NCI-H524 treated with DMSO at 0.1 percent for 48 hours (cell line): Measurements from ENCODE around the gene SPDYC.
"Not testable (repeated sequence)": the region's sequence is repeated elsewhere in the genome, so short reads cannot be mapped to it uniquely, and the experiment has no call there.

Source experiments
- DNase-seq: peaks from one replicate; lab custom pipeline; 2025; lab: John Stamatoyannopoulos, UW

The SPDYC gene

DNA sequence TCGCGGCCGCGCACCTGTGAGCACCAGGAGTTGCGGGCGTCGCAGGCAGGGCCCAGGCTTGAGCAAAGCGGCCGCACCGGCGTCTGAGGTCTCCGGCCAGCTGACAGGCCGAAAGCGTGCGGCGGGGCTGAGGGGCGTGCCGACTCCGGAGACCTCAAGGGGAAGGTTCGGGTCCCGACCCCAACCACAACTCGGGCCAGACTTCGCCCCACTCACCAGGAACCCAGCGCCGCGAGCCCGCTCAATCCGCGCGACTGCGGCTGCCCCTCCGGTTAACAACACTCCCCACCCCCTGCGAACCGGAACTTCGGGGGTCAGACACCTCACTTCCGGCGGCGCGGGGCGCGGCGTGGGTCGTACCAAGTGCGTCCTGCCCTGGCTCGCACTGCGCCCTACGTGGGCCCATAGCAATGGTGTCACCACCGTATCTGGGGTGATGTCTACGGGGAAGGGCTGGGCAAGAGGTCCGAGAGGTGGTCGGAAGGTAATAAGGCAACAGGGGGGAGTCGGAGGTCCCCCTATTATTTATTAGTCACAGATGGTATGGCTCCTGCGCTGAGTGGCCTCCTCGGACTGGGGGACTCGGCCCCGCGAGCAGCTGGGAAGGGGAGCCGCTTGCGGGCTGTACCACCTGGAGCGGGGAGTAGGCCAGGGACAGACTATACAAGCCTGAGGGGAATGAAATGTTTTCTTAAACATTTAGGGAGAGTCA, 35.6 kb upstream of the SPDYC start, which contains the start of gene SYVN1:
Gene SYVN1 (minus strand): TSS at position 280 of the 712 bp plus-strand sequence. CDS start 918 bp downstream, outside the sequence.
- DNase-seq = no peak

DNA sequence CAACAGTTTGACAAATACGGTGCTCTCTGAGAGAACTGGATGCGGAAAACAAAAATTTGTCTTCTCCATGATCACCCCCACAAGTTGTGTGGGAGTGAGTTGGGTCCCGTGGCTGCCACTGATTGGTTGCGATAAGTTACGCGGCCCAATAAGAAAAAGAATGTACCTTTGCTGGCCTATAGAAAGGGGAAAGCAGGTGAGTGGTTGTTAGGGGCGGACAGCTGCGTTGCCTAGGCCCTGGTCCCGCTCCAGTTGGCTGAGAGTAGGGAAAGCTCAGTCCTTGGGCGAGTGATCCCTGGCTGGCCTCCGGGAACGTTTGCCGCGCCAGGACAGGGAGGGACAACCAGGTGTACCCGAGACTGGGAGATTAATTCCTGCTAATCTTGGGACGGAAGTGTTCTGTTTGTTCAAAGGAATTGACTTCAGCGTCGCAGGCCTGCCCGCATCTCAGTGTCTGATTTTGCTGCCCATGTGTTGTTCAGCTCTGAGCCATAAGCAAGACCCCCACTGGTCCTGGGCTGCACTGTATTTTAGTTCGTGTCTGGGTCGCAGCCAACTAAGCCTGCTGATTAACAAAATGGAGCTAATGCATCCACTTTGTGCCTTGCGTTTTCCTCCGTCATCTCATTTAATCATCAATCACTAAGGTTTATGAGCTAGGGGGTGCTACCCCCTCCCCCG, 34.9 kb upstream of the SPDYC start:
- DNase-seq = peak; percentile 89

DNA sequence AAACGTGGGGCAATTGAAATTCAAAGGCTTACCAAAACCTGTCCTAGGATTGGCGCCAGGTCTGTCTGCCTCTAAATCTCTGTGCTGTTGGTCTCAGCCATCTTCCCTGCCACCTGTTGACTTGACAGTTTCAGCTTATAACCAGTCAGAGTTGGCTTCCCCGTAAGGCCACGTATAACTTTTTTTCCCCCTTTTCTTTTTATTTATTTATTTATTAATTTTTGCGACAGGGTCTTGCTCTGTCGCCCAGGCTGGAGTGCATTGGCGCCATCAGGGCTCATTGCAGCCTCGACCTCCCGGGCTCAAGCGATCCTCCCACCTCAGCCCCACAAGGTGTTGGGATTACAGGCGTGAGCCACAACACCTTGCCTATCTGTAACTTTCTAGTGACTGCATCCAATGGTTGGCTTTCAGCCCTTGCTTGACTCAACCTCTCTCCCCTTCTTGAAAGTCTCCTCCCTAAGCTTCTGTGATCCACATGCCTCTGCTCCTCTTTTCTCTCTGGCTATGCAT, 34.3 kb upstream of the SPDYC start:
- no peak for DNase-seq

DNA sequence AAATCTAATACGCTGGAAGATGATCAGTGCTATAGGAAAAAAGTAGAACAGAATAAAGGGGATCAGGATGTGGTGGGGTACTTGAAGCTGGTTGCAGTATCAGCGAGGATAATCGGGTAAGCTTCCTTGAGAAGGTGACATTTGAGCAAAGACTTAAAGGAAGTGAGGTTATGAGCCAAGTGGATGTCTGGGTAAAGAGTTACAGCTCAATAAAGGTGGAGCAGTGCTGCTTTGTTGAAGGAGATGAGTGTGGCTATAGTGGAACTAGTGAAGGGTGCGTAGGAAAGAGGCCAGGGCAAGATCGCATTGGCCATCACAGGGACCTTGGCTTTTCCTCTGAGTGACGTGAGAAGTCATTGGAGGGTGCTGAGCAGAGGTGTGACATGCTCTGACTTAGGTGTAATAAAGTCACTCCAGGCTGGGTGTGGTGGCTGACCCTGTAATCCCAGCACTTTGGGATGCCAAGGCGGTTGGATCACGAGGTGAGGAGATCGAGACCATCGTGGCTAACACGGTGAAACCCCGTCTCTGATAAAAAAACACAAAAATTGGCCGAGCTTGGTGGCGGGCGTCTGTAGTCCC, 33.4 kb upstream of the SPDYC start:
- DNase-seq = no peak

DNA sequence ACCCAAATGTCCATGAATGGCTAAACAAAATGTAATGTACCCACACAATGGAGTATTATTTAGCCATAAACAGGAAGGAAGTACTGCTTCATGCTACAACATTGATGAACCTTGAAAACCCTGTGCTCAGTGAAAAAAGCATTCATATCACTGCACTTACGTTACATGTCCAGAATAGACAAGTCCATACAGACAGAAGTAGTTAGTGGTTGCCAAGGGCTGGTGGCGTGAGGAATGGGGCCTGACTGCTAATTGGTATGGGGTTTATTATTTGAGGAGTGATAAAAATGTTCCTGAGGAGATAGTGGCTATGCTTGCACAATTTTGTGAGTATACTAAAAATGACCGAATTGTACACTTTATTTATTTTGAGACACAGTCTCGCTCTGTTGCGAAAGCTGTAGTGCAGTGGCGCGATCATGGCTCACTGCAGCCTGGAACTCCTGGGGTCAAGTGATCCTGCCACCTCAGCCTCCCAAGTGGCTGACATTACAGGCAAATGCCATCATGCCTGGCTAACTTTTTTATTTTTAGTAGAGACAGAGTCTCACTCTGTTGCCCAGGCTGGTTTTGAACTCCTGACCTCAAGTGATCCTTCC, 28.0 kb upstream of the SPDYC start:
- no peak for DNase-seq

DNA sequence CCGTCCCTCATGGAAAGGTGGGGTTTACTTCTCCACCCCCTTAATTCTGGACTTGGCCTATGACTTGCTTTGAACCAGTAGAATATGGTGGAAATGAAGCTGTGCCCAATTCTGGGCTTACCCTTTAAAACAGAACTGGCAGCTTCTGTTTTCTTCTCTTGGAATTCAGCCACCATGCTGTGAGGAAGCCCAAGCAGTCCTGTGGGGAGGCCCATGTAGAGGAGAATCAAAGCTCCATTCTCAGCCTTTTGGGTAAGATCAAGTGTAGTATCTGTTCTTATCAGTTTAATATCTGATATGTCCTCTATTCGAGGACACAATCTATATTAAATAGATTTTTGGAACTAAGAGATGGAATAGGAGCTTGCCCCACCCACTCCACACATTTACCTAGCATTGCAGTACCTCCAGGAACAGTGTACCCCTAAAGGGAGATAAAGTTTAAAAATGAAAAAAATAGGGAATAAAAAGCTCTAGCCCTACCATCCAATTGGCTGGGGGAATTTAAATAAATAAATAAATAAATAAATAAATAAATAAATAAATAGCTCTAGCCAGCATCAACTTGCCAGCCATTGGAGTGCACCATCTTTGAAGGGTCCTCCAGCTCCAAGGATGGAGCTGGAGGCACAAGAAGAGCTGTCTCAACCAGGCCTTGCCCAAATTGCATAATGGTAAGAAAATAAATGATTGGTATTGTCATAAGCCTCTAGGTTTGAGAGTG, 22.5 kb upstream of the SPDYC start:
- no peak for DNase-seq

DNA sequence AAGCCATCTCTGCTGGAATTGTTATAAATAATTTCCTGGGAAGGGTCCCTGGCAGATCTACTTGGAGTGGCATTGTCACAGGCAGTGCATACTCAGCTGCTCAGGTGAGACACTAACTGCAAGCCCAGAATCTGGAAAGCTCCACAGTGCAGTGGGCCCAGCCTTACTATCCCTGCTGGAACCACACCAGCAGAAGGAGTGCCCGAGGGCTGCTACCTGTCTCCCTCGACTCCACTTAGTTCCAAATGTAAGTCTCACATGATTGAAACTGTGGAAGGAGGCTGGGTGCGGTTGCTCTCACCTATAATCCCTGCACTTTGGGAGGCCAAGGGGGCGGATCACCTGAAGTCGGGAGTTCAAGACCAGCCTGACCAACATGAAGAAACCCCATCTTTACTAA, 21.4 kb upstream of the SPDYC start:
- no peak for DNase-seq

DNA sequence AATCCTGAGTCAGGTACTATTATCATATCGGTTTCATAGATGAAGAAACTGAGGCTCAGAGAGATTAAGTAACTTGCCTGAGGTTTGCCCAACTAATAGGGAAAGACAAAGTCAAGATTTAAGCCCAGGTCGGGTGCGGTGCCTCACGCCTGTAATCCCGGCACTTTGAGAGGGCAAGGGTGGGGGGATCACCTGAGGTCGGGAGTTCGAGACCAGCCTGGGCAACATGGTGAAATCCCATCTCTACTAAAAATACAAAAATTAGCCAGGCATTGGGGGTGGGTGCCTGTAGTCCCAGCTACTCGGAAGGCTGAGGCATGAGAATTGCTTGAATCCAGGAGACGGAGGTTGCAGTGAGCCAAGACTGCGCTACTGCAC, 19.9 kb upstream of the SPDYC start:
- not testable (repeated sequence) for DNase-seq

DNA sequence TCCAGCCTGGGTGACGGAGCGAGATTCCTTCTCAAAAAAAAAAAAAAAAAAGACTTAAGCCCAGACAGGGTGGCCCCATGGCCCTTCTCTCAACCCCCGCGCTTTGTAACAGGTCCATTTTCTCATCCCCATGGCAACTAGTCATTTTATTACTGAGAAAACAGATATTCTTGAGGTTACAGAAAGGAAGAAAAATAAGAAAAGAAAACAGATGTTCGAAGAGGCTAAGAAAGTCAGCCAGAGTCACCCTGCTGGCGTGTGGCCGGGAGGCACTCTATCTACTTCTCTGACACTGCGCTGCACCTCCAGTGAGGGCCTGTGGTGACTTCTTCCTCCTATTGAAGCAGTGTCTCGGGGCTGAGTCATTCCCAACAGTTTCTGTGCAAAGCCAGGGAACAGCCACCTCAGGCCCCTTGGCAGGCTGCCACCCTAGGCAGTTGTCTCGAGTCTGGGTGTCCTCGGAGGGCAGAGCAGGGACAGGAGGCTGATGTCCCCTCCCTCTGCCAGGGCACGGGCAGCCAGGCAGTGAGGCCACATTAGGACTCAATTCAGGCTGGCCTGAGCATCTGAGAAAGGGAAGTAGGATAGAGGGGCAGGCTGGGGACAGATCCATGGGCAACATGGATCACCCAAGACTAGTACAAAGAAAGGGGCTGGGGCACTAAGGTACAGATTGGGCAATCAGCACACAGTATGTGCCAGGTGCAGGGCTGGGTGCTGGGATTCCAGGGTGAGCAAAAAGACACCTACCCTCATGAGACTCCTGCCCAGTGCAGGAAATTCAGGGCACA, 19.3 kb upstream of the SPDYC start:
- DNase-seq = no peak

DNA sequence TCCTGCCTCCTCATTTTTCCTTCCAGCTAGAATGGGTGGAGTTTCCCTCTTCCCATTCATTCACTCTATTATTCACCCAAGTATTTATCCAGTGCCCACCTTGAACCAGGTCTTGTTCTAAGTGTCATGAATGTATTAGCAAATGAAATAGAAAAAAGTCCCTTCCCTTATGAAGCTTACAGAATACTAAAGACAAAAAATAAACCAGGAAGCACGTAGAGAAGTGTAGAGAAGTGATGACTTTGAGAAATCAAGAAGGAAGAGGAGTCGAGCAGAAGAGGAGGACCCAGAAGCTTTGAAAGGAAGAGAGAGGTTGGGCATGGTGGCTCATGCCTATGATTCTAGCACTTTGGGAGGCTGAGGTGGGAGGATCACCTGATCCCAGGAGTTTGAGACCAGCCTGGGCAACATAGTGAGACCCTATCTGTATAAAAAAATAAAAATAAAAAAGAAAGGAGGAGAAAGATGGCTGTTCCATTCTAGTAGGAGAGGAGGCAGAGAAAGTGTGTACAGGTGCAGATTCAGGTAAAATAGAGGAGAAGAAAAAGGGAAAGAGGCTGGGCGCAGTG, 18.6 kb upstream of the SPDYC start:
- DNase-seq = no peak

DNA sequence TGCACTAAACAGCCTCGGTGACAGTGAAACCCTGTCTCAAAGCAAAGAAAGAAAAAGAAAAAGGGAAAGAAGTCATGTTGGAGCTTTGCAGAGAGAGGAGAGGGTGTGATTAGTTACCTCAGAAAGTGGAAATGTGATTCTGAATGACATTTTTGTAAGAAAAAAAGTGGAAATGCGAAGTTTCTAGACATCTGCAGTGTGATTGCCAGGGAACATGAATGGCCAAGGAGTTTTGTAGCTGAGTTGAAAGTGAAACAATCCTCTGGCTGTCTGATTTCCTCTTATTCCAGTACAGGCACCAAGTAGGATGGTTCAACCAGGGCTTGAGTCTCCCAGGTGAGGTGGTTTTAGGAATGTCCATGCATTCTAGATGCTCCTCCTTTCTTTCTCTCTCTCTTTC, 17.9 kb upstream of the SPDYC start:
- DNase-seq = no peak

DNA sequence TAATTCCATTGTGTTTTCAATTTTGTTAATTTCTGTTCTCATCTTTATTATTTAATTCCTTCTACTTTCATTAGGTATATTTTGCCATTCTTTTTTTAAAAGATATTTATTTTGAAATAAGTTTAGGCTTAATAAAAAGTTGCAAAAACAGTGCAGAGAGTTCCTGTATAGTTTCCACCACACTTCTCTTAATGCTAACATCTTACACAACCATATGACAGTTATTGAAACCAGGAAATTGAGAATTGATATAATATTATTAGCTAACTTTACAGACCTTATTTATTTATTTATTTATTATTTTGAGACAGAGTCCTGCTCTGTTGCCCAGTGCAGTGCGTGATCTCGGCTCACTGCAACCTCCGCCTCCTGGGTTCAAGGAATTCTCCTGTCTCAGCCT, 13.8 kb upstream of the SPDYC start:
- no peak for DNase-seq

DNA sequence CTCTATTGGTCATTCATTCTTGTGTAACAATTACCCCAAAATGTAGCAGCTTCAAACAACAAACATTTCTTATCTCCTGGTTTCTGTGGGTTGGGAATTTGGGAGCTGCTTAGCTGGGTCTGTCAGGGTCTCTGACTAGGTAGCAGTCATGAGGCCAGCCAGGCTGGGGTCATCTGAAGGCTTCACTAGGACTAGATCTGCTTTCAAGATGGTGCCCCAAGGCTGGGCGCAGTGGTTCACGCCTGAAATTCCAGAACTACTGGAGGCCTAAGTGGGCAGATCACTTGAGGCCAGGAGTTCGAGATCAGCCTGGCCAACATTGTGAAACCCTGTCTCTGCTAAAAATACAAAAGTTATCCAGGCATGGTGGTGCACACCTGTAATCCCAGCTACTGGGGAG, 13.1 kb upstream of the SPDYC start:
- DNase-seq = no peak

DNA sequence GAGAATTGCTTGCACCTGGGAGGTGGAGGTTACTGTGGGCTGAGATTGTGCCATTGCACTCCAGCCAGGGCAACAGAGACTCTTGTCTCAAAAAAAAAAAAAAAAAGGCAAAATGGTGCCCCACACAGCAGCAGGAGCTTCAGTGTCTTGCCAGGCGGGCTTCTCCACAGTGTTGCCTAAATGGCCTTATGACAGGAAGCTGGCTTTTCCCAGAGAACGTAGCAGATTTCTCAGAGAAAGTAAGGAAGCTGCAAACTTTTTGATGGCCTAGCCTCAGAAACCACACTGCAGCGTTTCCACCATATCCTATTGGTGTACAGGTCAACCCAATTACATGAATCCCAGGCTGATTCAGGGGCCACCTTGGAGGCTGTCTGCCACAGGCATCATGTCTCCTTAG, 12.7 kb upstream of the SPDYC start:
- DNase-seq = no peak

DNA sequence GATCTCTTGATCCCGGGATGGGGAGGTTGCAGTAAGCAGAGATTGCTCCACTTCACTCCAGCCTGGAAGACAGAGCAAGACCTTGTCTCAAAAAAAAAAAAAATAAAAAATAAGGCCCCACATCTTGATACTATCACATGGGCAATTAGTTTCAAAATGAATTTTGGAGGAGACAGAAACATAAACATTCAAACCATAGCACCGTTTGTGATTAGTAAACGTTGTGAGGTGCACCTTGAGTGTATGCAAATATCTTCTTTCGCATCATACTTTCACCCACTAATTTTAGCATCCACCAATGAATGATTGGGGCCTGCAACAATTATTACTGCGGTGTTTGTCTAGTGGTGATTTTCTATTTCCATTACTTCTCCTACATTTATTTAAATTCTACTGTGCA, 11.0 kb upstream of the SPDYC start:
- no peak for DNase-seq

DNA sequence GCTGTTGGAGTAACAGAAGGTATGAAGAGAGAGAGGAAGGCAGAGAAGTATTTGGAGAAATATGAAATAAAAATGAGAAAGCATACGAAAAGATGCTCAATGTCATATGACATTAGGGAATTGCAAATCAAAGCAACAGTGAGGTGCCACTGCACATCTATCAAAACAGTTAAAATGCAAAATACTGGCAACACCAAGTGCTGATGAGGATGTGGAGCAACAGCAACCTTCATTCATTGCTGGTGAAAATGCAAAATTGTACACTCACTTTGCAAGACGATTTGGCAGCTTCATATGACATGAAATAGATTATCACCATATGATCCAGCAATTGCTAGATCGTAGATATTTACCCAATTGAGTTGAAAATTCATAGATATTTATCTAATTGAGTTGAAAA, 9.4 kb upstream of the SPDYC start:
- no peak for DNase-seq

DNA sequence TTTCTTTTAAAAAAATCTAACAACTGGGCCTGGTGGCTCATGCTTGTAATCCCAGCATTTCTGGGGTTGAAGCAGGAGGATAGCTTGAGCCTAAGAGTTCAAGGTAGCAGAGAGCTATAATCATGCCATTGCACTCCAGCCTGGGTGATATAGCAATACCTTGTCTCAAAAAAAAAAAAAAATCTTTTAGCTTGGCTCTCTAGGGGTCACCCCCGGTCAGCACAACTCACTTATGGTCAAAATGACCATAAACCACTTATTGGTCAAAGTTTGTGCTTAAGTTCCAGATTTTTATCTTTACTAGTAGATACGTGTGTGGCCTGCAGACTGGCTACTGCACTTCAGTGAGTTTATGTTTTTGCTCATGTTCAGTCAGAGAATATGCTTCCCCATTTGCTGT, 6.3 kb upstream of the SPDYC start:
- DNase-seq = no peak

DNA sequence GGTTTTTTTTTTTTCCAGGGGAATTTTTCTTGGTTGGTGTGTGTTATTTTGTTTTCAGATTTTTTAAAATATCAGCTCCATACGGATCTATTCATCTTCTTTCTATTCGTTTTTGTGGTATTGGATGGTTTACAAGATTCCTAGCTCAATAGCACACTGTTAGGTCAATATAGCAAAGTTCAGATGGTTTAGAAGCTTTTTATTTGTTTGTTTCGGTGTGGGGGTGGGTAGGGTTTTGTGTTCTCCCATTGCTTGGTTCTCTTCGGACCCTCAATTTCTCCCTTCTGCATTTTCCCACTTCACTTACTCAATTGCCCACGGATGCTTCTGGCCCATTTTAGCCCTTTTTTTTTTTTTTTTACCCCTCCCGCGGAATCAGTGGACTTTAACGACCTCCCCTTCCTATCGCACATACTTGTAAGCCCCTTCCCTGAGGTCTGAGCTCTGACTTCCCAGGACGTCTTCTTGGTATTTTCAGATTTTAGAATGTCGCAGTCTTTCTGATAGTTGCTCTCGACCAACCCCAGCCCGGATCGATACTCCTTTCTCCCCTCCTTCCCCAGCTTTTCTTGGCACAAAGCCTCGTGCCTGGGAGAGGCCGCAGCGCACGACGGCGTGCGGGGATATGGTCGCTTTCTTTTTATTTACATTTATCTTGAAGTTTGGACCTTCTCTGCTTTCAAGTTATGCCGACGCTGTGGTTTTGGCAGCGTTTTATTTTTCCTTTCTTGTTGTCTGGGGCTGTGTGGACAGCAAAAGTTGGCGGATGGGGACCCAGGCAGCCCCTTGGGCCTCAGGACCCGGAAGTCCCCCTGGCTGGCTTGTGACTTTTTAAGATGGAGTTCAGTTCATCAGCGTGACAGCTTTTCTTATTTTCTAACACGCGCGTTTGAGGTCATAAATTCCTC, 4.4 kb upstream of the SPDYC start:
- no peak for DNase-seq

DNA sequence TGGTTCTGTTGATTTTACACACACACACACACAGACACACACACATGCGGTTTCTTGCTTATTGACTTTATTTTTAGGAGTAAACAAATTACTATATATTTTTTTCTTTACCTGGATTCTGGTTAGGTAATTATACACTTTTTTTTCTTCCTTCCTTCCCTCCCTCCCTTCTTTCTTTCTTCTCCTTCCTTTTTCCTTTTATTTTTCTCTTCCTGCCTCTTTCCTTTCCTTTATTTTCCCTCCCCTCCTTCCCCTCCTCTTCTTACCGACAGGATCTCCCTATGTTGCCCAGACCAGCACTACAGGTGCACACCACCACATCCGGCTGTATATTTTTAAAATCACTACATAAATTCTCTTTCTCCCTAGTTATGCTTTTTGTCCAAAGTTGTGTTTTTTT, 3.1 kb upstream of the SPDYC start:
- no peak for DNase-seq

DNA sequence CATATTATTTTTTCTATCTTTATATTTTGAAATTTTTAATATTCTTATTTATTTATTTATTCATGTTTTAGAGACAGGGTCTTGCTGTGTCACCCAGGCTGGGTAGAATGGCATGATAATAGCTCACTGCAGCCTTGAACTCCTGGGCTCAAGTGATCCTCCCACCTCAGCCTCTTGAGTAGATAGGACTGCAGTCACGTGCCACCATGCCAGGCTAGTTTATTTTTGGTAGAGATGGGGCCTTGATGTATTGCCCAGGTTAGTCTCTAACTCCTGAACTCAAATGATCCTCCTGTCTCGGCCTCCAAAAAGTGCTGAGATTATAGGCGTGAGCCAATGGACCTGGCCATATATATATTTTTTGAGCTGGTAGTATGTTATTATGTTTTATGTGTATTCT, 2.4 kb upstream of the SPDYC start:
- no peak for DNase-seq
